ENCODE measurements around the gene CA6. TPM values are rescaled to one million over a fixed set of nuclear protein-coding genes. Genes with fewer than 3 reads are reported as not detected.

CA6 gene
- total RNA-seq, 1 donor from 2014 or later: not detected

GRCh38 chr1:8984203-8984602 is 38.5 kb downstream of the CA6 start:
- no peak for DNase-seq (ENCODE audit: low spot score in 2 of 2, unreplicated experiment in 2 of 2)
- Mint-ChIP-seq H3K27ac (no peak overlapping the region), H3K4me1 (no peaks in the 10 kb centered on the region), H3K4me3 (no peak overlapping the region), H3K27me3 (ENCODE audit: low read depth) (no peaks in the 10 kb centered on the region), H3K36me3 (no peaks in the 10 kb centered on the region), H3K9me3 (peaks cover 5% of the 10 kb centered on the region)
- no peak for TF ChIP-seq CTCF (IDR thresholded peaks at IDR 0.05; ENCODE audit: unreplicated experiment)

- Mint-ChIP-seq H3K4me1 (no peaks in the 10 kb centered on the region), H3K36me3 (no peaks in the 10 kb centered on the region), H3K27me3 (ENCODE audit: low read depth) (no peaks in the 10 kb centered on the region), H3K4me3 (no peak overlapping the region), H3K27ac (no peak overlapping the region), H3K9me3 (peaks cover 5% of the 10 kb centered on the region)
- TF ChIP-seq CTCF (IDR thresholded peaks at IDR 0.05; ENCODE audit: unreplicated experiment): no peak
- no peak for DNase-seq (ENCODE audit: low spot score in 2 of 2, unreplicated experiment in 2 of 2)
These were observed 39.3 kb downstream of the CA6 start for GRCh38 chr1:8984990-8985389.

GRCh38 chr1:8985915-8986813 is 40.5 kb downstream of the CA6 start:
- H3K36me3 Mint-ChIP-seq: no peaks in the 10 kb centered on the region
- H3K27ac Mint-ChIP-seq: no peak overlapping the region
- TF ChIP-seq CTCF (IDR thresholded peaks at IDR 0.05; ENCODE audit: unreplicated experiment): no peak
- no peaks in the 10 kb centered on the region for H3K27me3 Mint-ChIP-seq (ENCODE audit: low read depth)
- H3K9me3 Mint-ChIP-seq: peaks cover under 1% of the 10 kb centered on the region
- no peak overlapping the region for H3K4me3 Mint-ChIP-seq
- no peaks in the 10 kb centered on the region for H3K4me1 Mint-ChIP-seq
- no peak for DNase-seq (ENCODE audit: low spot score in 2 of 2, unreplicated experiment in 2 of 2)

- Mint-ChIP-seq H3K27ac (no peak overlapping the region), H3K4me3 (no peak overlapping the region), H3K4me1 (no peaks in the 10 kb centered on the region), H3K36me3 (no peaks in the 10 kb centered on the region), H3K9me3 (no peaks in the 10 kb centered on the region), H3K27me3 (ENCODE audit: low read depth) (no peaks in the 10 kb centered on the region)
- TF ChIP-seq CTCF (IDR thresholded peaks at IDR 0.05; ENCODE audit: unreplicated experiment): no peak
- DNase-seq (ENCODE audit: low spot score in 2 of 2, unreplicated experiment in 2 of 2): no peak
These were observed 41.1 kb downstream of the CA6 start for GRCh38 chr1:8986814-8987190.

GRCh38 chr1:8987881-8988617 is 42.4 kb downstream of the CA6 start:
- no peak overlapping the region for H3K4me3 Mint-ChIP-seq
- H3K9me3 Mint-ChIP-seq: peaks cover 7% of the 10 kb centered on the region
- H3K27ac Mint-ChIP-seq: no peak overlapping the region
- H3K36me3 Mint-ChIP-seq: no peaks in the 10 kb centered on the region
- peak in 1 of 2 experiments; percentile 78 for DNase-seq (ENCODE audit: low spot score in 2 of 2, unreplicated experiment in 2 of 2)
- no peaks in the 10 kb centered on the region for H3K4me1 Mint-ChIP-seq
- TF ChIP-seq CTCF (IDR thresholded peaks at IDR 0.05; ENCODE audit: unreplicated experiment): peak; percentile 82
- H3K27me3 Mint-ChIP-seq (ENCODE audit: low read depth): no peaks in the 10 kb centered on the region

Data from mesothelial cell of epicardium (in vitro differentiated cells).